IMR-90 (cell line): ENCODE results near the gene PSMD2. TPM values are rescaled to one million over a fixed set of nuclear protein-coding genes. Genes with fewer than 3 reads are reported as not detected.

Source experiments
- ATAC-seq: fragments of 200-7000 bp; cut with Tn5 transposase; 2 replicates; pipeline ENCODE4 v1.9.1; 2020; ENCODE audit warnings: low read depth, mild to moderate bottlenecking, moderate library complexity
- BruUV-seq: library from RNA; stranded (reverse); fragments of 400-500 nt; replicated peaks from 2 replicates; lab custom pipeline; 2021; lab: Mats Ljungman, UMichigan
- CTCF ChIA-PET: fragments of 300-600 bp; formaldehyde crosslinking; extraction: SDS; loops from one replicate; lab custom pipeline; 2021; ENCODE audit warnings: antibody characterized with exemption; lab: Yijun Ruan, JAX
- POLR2A ChIA-PET: fragments of 300-600 bp; sonication (Branson Sonifier 250); formaldehyde crosslinking; loops from one replicate; lab custom pipeline; 2022; ENCODE audit warnings: antibody characterized with exemption; ENCODE audit not compliant: unreplicated experiment; lab: Charles Lee
- DNase-seq: peaks from one replicate; pipeline ENCODE4 v3.0.0; 2013
- H2AFZ ChIP-seq: replicated peaks from 2 replicates; pipeline ENCODE3; 2013; ENCODE audit warnings: low read length, mild to moderate bottlenecking; ENCODE audit not compliant: poor library complexity
- H2AK5ac ChIP-seq: 2 replicates; pipeline ENCODE4 v1.6.1; 2013; ENCODE audit warnings: low read depth, low read length, inconsistent platforms
- H2AK9ac ChIP-seq: replicated peaks from 2 replicates; pipeline ENCODE3; 2013; ENCODE audit warnings: mild to moderate bottlenecking, low read depth, low read length, moderate library complexity; ENCODE audit not compliant: poor library complexity
- H2BK120ac ChIP-seq: 2 replicates; pipeline ENCODE4 v1.6.1; 2013; ENCODE audit warnings: low read depth, low read length, inconsistent platforms
- H2BK15ac ChIP-seq: 3 replicates; pipeline ENCODE4 v1.6.1; 2013; ENCODE audit warnings: low read depth, low read length, inconsistent platforms
- H2BK20ac ChIP-seq: 2 replicates; pipeline ENCODE4 v1.6.1; 2013; ENCODE audit warnings: low read depth, mild to moderate bottlenecking, inconsistent platforms, low read length, moderate library complexity
- H2BK5ac ChIP-seq: 2 replicates; pipeline ENCODE4 v1.6.1; 2013; ENCODE audit warnings: mild to moderate bottlenecking, low read depth, low read length, inconsistent platforms; ENCODE audit not compliant: poor library complexity, severe bottlenecking
- H3K14ac ChIP-seq: replicated peaks from 2 replicates; pipeline ENCODE4 v1.6.1; 2013; ENCODE audit warnings: low read depth, low read length, inconsistent platforms
- H3K18ac ChIP-seq: 2 replicates; pipeline ENCODE4 v1.6.1; 2013; ENCODE audit warnings: low read depth, low read length, control low read depth
- H3K23ac ChIP-seq: 2 replicates; pipeline ENCODE4 v1.6.1; 2013; ENCODE audit warnings: low read depth, low read length, inconsistent platforms
- H3K27ac ChIP-seq: 2 replicates; pipeline ENCODE4 v1.5.1; 2013; ENCODE audit warnings: mild to moderate bottlenecking, control low read depth, low read length; ENCODE audit not compliant: insufficient read depth
- H3K27me3 ChIP-seq: 2 replicates; pipeline ENCODE4 v1.6.1; 2013; ENCODE audit warnings: low read length; ENCODE audit not compliant: control insufficient read depth, insufficient read depth
- H3K36me3 ChIP-seq: 2 replicates; pipeline ENCODE4 v1.6.1; 2013; ENCODE audit warnings: low read length, mixed read lengths; ENCODE audit not compliant: control insufficient read depth, insufficient read depth
- H3K4ac ChIP-seq: 2 replicates; pipeline ENCODE4 v1.6.1; 2013; ENCODE audit warnings: low read depth, low read length, inconsistent platforms
- H3K4me1 ChIP-seq: 2 replicates; pipeline ENCODE4 v1.6.1; 2013; ENCODE audit warnings: low read length, mixed read lengths; ENCODE audit not compliant: control insufficient read depth, insufficient read depth
- H3K4me2 ChIP-seq: 2 replicates; pipeline ENCODE4 v1.6.1; 2013; ENCODE audit warnings: low read depth, mild to moderate bottlenecking, control low read depth, low read length, moderate library complexity
- H3K4me3 ChIP-seq: 2 replicates; pipeline ENCODE4 v1.5.1; 2013; ENCODE audit warnings: low read depth, mild to moderate bottlenecking, control low read depth, low read length, moderate library complexity; ENCODE audit not compliant: insufficient read depth
- H3K56ac ChIP-seq: 2 replicates; pipeline ENCODE4 v1.6.1; 2013; ENCODE audit warnings: low read length, inconsistent platforms; ENCODE audit not compliant: insufficient read depth; ENCODE audit errors: extremely low read depth
- H3K79me1 ChIP-seq, 2 experiments: 2 replicates each; pipeline ENCODE4 v1.6.1; 2013; ENCODE audit warnings: low read length in 2 of 2, inconsistent platforms in 1 of 2, low read depth in 1 of 2
- H3K9ac ChIP-seq: 2 replicates; pipeline ENCODE4 v1.6.1; 2013; ENCODE audit warnings: low read depth, low read length, control low read depth
- H3K9me1 ChIP-seq: 2 replicates; pipeline ENCODE4 v1.6.1; 2013; ENCODE audit warnings: low read length, inconsistent platforms; ENCODE audit not compliant: insufficient read depth
- H3K9me3 ChIP-seq: 2 replicates; pipeline ENCODE4 v1.6.1; 2013; ENCODE audit warnings: low read length; ENCODE audit not compliant: control insufficient read depth, insufficient read depth
- H4K20me1 ChIP-seq: 2 replicates; pipeline ENCODE4 v1.6.1; 2013; ENCODE audit warnings: low read length, inconsistent platforms; ENCODE audit not compliant: insufficient read depth
- H4K5ac ChIP-seq: 2 replicates; pipeline ENCODE4 v1.6.1; 2013; ENCODE audit warnings: mild to moderate bottlenecking, low read depth, low read length, control low read depth
- H4K8ac ChIP-seq, 2 experiments: 2 replicates each; pipeline ENCODE4 v1.6.1; 2013; ENCODE audit warnings: low read depth in 2 of 2, low read length in 2 of 2, control low read depth in 1 of 2, inconsistent platforms in 1 of 2
- H4K91ac ChIP-seq: 2 replicates; pipeline ENCODE4 v1.6.1; 2013; ENCODE audit warnings: low read depth, low read length, inconsistent platforms; ENCODE audit not compliant: insufficient read depth
- BHLHE40 ChIP-seq: fragments of 150-350 bp; IDR thresholded peaks from 2 replicates; pipeline ENCODE4 v1.6.1; 2016; ENCODE audit warnings: mild to moderate bottlenecking, low read depth, low read length
- CEBPB ChIP-seq: IDR thresholded peaks from 2 replicates; pipeline ENCODE4 v1.6.1; 2012; ENCODE audit warnings: low read depth, low read length, improper control_type of control experiment
- CHD1 ChIP-seq: IDR thresholded peaks from 2 replicates; pipeline ENCODE4 v1.6.1; 2012; ENCODE audit warnings: low read depth, low read length, improper control_type of control experiment
- CTCF ChIP-seq: conservative IDR thresholded peaks from 2 replicates; pipeline ENCODE4 v1.5.1; 2012; ENCODE audit warnings: mild to moderate bottlenecking, low read depth, low read length, improper control_type of control experiment
- ELK1 ChIP-seq: fragments of 150-350 bp; IDR thresholded peaks from 2 replicates; pipeline ENCODE4 v1.6.1; 2016; ENCODE audit warnings: low read depth, mild to moderate bottlenecking, low read length, moderate library complexity, borderline replicate concordance
- FOS ChIP-seq: fragments of 150-350 bp; IDR thresholded peaks from 2 replicates; pipeline ENCODE4 v1.6.1; 2016; ENCODE audit warnings: low read depth, low read length
- MAFK ChIP-seq: IDR thresholded peaks from 2 replicates; pipeline ENCODE4 v1.6.1; 2012; ENCODE audit warnings: low read depth, low read length, improper control_type of control experiment
- MAZ ChIP-seq: IDR thresholded peaks from 2 replicates; pipeline ENCODE4 v1.6.1; 2012; ENCODE audit warnings: low read depth, mild to moderate bottlenecking, low read length, improper control_type of control experiment, moderate library complexity, borderline replicate concordance
- MXI1 ChIP-seq: IDR thresholded peaks from 2 replicates; pipeline ENCODE4 v1.6.1; 2012; ENCODE audit warnings: low read depth, mild to moderate bottlenecking, low read length, moderate library complexity, borderline replicate concordance
- NFE2L2 ChIP-seq: fragments of 150-350 bp; IDR thresholded peaks from 2 replicates; pipeline ENCODE4 v1.6.1; 2016; ENCODE audit warnings: low read depth, mild to moderate bottlenecking, low read length
- POLR2A ChIP-seq: IDR thresholded peaks from 2 replicates; pipeline ENCODE4 v1.6.1; 2012; ENCODE audit warnings: mild to moderate bottlenecking, low read depth, low read length
- RAD21 ChIP-seq: IDR thresholded peaks from 2 replicates; pipeline ENCODE4 v1.6.1; 2012; ENCODE audit warnings: low read length, improper control_type of control experiment
- RCOR1 ChIP-seq: IDR thresholded peaks from 2 replicates; pipeline ENCODE4 v1.6.1; 2012; ENCODE audit warnings: mild to moderate bottlenecking, low read length, improper control_type of control experiment; ENCODE audit not compliant: insufficient replicate concordance
- RFX5 ChIP-seq: IDR thresholded peaks from 2 replicates; pipeline ENCODE4 v1.8.0; 2012; ENCODE audit warnings: low read depth, mild to moderate bottlenecking, low read length, moderate library complexity
- SMC3 ChIP-seq: fragments of 150-350 bp; IDR thresholded peaks from 2 replicates; pipeline ENCODE4 v1.6.1; 2016; ENCODE audit warnings: low read depth, mild to moderate bottlenecking, antibody characterized with exemption, low read length, moderate library complexity
- USF2 ChIP-seq: fragments of 150-350 bp; IDR thresholded peaks from 2 replicates; pipeline ENCODE4 v1.6.1; 2017; ENCODE audit warnings: mild to moderate bottlenecking, antibody characterized with exemption, low read length, low read depth
- WGBS, 2 experiments: methylation state at CpG; one replicate each; pipeline versions ENCODE4 v1.1.5 to v1.1.7; 2013; ENCODE audit warnings: missing lambda C conversion rate in 2 of 2; ENCODE audit not compliant: insufficient read length in 1 of 2; ENCODE audit errors: extremely low coverage in 2 of 2; 5-methylcytosine and 5-hydroxymethylcytosine counted together
- dilution Hi-C: fragments of 300-500 bp; cut with HindIII; formaldehyde crosslinking; loops from one replicate; pipeline ENCODE4 v1.14.3; 2018; ENCODE audit warnings: low sequenced_read_pairs; ENCODE audit not compliant: unreplicated experiment
- in situ Hi-C: fragments of 300-500 bp; cut with MboI; formaldehyde crosslinking; loops from 3 replicates; pipeline ENCODE4 v1.14.3; 2019; ENCODE audit warnings: low sequenced_read_pairs, inconsistent platforms, mixed read lengths
- intact Hi-C: fragments of 100-400 bp; cut with micrococcal nuclease; formaldehyde crosslinking; loops from 2 replicates; pipeline ENCODE4 v1.10.0; 2022
- polyA plus RNA-seq, 3 experiments: library from polyadenylated mRNA; depleted of rRNA; stranded (reverse); fragments of >200 nt; gene quantifications; 2 replicates each; pipeline ENCODE4 v1.2.3, GENCODE V29; 2012; ENCODE audit warnings: low replicate concordance in 1 of 3
- total RNA-seq: library from RNA; depleted of rRNA; stranded (reverse); fragments of >200 nt; gene quantifications from 2 replicates; pipeline ENCODE4 v1.2.3, GENCODE V29; 2012

Gene PSMD2
- total and polyA plus RNA-seq, 2 of the 4 experiments (the other 2 are of a cell fraction): 514 to 872 TPM

- peaks cover 25% of the 10 kb centered on the region for H3K4me1 ChIP-seq
- peak overlapping the region; percentile 98 for H3K9ac ChIP-seq
- peaks cover 1 to 34% of the 10 kb centered on the region in 2 experiments; a peak in 3 of 4 replicates for H3K79me1 ChIP-seq
- H2BK5ac ChIP-seq: peak overlapping the region; percentile 99
- peak overlapping the region; percentile 85 for H2AFZ ChIP-seq
- H3K27me3 ChIP-seq: no peaks in the 10 kb centered on the region
- peak overlapping the region; percentile 93 for H3K4me2 ChIP-seq
- DNase-seq (no peak), ATAC-seq (no peak)
- peaks cover 22% of the 10 kb centered on the region for H3K9me1 ChIP-seq
- peak overlapping the region; percentile 95 for H3K23ac ChIP-seq
- intact Hi-C loops: loop anchor here (2.0 kb wide), 1 partner anchor 47 kb away; no protein-coding TSS in a partner anchor
- in situ Hi-C loops: no loop called here
- peak overlapping the region; percentile 70; the same call in 1 of the 3 replicates for H2BK15ac ChIP-seq
- peak overlapping the region; percentile 100 for H2AK9ac ChIP-seq
- peak overlapping the region; percentile 65 for H3K18ac ChIP-seq
- ChIA-PET CTCF (no interaction called here), POLR2A (interaction anchor here (0.9 to 1.5 kb wide), 2 partner anchors 22 to 50 kb away, joined by 4 to 5 read pairs; partner anchors contain the start of gene FAM131A)
- H3K4me3 ChIP-seq: peak overlapping the region; percentile 91
- H3K4ac ChIP-seq: peak overlapping the region; percentile 97
- WGBS, 2 experiments: 0% methylated on average over 2 of the region's 6 CpGs; no CpG with 5 or more reads in 1 of the 2 experiments
- dilution Hi-C loops: no loop called here
- peak overlapping the region; percentile 88 to 90 for H4K8ac ChIP-seq
- peak overlapping the region; percentile 50 for H4K5ac ChIP-seq
- TSS peak; percentile 67 for BruUV-seq
- peak overlapping the region; percentile 90 for H3K14ac ChIP-seq
- no peak overlapping the region for H2BK20ac ChIP-seq
- no peak for TF ChIP-seq CHD1
- no peak for TF ChIP-seq BHLHE40
- no peak for TF ChIP-seq SMC3
- no peak for TF ChIP-seq NFE2L2
- TF ChIP-seq MAFK: no peak
- TF ChIP-seq RFX5: no peak
- no peak for TF ChIP-seq USF2
- no peak for TF ChIP-seq FOS
- TF ChIP-seq RCOR1: no peak
- no peak for TF ChIP-seq POLR2A
- TF ChIP-seq RAD21: no peak
- TF ChIP-seq ELK1: no peak
- TF ChIP-seq CTCF: no peak
- no peak for TF ChIP-seq MAZ
- no peak for TF ChIP-seq CEBPB
- TF ChIP-seq MXI1: no peak
- peak overlapping the region; percentile 99 for H3K27ac ChIP-seq
- peak overlapping the region; percentile 85 for H3K56ac ChIP-seq
- peak overlapping the region; percentile 63 for H2AK5ac ChIP-seq
- no peaks in the 10 kb centered on the region for H3K9me3 ChIP-seq
- H4K20me1 ChIP-seq: peaks cover 55% of the 10 kb centered on the region
- peak overlapping the region; percentile 97 for H4K91ac ChIP-seq
- H2BK120ac ChIP-seq: peak overlapping the region; percentile 83
- peaks cover 24% of the 10 kb centered on the region for H3K36me3 ChIP-seq
Measured at GRCh38 chr3:184315543-184315867, 16.5 kb downstream of the PSMD2 start.
